H1 (cell line): ENCODE results near the gene MYADM.

Source experiments
- BRCA1 ChIP-seq: IDR thresholded peaks from 2 replicates; pipeline ENCODE4 v1.6.1; 2012; ENCODE audit warnings: low read depth, low read length, improper control_type of control experiment
- CBX8 ChIP-seq: fragments of 300-800, 300-1000 bp; sonication (generic); IDR thresholded peaks from 2 replicates; pipeline ENCODE4 v1.7.1; 2016; ENCODE audit warnings: low read depth, low read length, borderline replicate concordance
- CREB1 ChIP-seq: IDR thresholded peaks from 2 replicates; pipeline ENCODE4 v1.6.1; 2012; ENCODE audit warnings: inconsistent platforms
- CTCF ChIP-seq, 3 experiments: IDR thresholded peaks; 1 replicate in 2 of 3; 2 replicates in 1 of 3; pipeline versions ENCODE4 v1.5.1 to v1.6.1; 2011; ENCODE audit warnings: low read length in 3 of 3, mild to moderate bottlenecking in 3 of 3, inconsistent platforms in 2 of 3, low read depth in 1 of 3, moderate library complexity in 1 of 3; ENCODE audit not compliant: insufficient read depth in 1 of 3; ENCODE audit errors: control extremely low read depth in 1 of 3
- JUN ChIP-seq: IDR thresholded peaks from 2 replicates; pipeline ENCODE4 v1.6.1; 2011; ENCODE audit warnings: low read depth, mild to moderate bottlenecking, improper control_type of control experiment, low read length
- JUND ChIP-seq: IDR thresholded peaks from 2 replicates; pipeline ENCODE4 v1.6.1; 2011; ENCODE audit warnings: mild to moderate bottlenecking, improper control_type of control experiment, low read length
- POLR2A ChIP-seq, 2 experiments: IDR thresholded peaks; 1 replicate in 1 of 2; 2 replicates in 1 of 2; pipeline ENCODE4 v1.6.1; 2011; ENCODE audit warnings: low read depth in 2 of 2, low read length in 2 of 2, mild to moderate bottlenecking in 2 of 2; ENCODE audit errors: control extremely low read depth in 1 of 2
- POLR2AphosphoS5 ChIP-seq: IDR thresholded peaks from 2 replicates; pipeline ENCODE4 v1.6.1; 2011; ENCODE audit warnings: low read depth, low read length
- RBBP5 ChIP-seq: IDR thresholded peaks from 2 replicates; pipeline ENCODE4 v1.7.1; 2012; ENCODE audit warnings: low read depth, mild to moderate bottlenecking, inconsistent platforms, low read length, moderate library complexity, borderline replicate concordance
- SP1 ChIP-seq: IDR thresholded peaks from 2 replicates; pipeline ENCODE4 v1.6.1; 2011; ENCODE audit warnings: low read depth, low read length

GRCh38 chr19:53878776-53879139 lies 11.1 kb downstream of the MYADM start:
- TF ChIP-seq POLR2A (IDR thresholded peaks at IDR 0.05; ENCODE audit: control extremely low read depth in 1 of 2, low read depth in 2 of 2, low read length in 2 of 2) (no peak), CBX8 (no peak), BRCA1 (no peak), SP1 (no peak), CTCF (IDR thresholded peaks at IDR 0.05; ENCODE audit: control extremely low read depth in 1 of 3, insufficient read depth in 1 of 3, low read depth in 1 of 3, low read length in 3 of 3) (no peak), CREB1 (no peak), POLR2AphosphoS5 (no peak; the same call in 1 of the 2 replicates), JUND (no peak), JUN (no peak), RBBP5 (no peak)
